Peyer's patch (tissue), 4 donors: ENCODE data around the gene PKD2L1.

Experiments
- CTCF ChIP-seq, 6 experiments: fragments of 450-650 bp in 4 of 6; fragments of 200-600 bp in 2 of 6; sonication (generic) in 1 of 6; IDR thresholded peaks; one replicate each; pipeline ENCODE4 v1.5.1; 2017 to 2019; ENCODE audit warnings: antibody characterized with exemption in 6 of 6, mild to moderate bottlenecking in 3 of 6, moderate library complexity in 1 of 6
- POLR2A ChIP-seq, 2 donors: fragments of 450-650 bp; IDR thresholded peaks; one replicate each; pipeline ENCODE4 v1.5.1; 2017; ENCODE audit warnings: antibody characterized with exemption in 2 of 2, mild to moderate bottlenecking in 2 of 2, moderate library complexity in 2 of 2

- TF ChIP-seq CTCF (IDR thresholded peaks at IDR 0.05), result no peak
- no peak for TF ChIP-seq POLR2A (IDR thresholded peaks at IDR 0.05)
These were observed 84.4 kb downstream of the PKD2L1 start for GRCh38 chr10:100245484-100246220.
